Purkinje cell (primary cell): Measurements from ENCODE around the gene C1QTNF7. TPM values are rescaled to one million over a fixed set of nuclear protein-coding genes. Genes with fewer than 3 reads are reported as not detected.

ENCODE experiments used
- polyA plus RNA-seq: library from polyadenylated mRNA; unstranded; fragments of >200 nt; fragmentation: Nextera tagmentation; gene quantifications from 2 replicates; pipeline ENCODE4 v1.2.1, GENCODE V29; 2014

C1QTNF7 gene, protein sequence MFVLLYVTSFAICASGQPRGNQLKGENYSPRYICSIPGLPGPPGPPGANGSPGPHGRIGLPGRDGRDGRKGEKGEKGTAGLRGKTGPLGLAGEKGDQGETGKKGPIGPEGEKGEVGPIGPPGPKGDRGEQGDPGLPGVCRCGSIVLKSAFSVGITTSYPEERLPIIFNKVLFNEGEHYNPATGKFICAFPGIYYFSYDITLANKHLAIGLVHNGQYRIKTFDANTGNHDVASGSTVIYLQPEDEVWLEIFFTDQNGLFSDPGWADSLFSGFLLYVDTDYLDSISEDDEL
- polyA plus RNA-seq, result 0.07 TPM in 1 of 2 replicates, not detected in the other

DNA sequence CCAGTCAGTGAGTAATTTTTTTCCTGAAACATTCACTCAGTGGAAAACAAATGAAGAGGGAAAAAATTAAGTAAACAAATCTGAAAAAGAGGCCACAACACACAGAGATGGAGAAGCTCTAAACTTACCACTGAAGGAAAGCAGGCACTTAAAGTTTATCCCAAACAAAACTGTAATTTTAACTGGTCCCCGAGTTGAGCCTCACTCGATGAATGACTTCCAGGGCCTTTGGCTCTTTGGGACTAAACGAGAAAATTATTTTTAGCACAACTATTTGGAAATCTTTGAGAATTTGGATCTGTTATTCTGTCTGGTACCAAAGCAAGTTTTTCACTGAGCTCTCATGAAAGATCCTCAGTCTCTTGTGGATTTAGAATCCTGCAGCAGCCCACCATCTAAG lies at the start of gene C1QTNF7:
Gene C1QTNF7 (plus strand): TSS at position 333 of the 400 bp plus-strand sequence. CDS start 7,711 bp downstream, outside the sequence.

DNA sequence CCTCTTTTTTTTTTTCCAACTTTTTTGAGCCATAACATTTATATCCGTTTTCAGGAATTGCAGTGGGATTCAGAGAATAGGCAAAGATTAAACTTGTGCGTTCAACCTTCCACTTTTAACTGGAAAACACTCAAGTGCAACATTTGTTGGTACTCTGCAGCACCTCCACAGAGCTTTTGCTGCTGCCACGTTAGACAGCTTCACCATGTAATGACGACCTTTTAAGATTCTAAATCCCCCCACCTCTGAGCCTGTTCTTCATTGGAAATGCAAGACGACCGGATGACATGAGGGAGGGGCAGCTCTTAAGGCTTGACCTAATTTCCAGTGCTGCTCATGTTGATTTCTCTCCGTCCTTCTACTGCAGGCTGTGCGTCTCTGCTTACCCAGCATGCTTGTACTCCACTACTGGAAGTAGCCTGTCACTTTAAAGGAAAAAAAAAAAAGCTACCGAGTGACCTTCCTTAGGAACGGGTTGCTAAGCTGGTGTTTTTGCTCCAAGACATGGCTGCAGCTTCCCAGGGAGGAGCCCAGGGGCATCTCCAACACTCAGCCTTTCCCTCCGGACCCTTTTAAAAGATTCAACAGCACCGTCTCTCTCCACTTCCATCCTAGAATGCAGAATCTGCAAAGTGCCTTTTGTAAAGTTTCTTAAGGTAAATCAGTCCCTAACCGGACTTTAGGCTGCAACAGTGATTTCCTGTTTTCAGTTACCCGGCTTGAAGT lies 41.7 kb downstream of the C1QTNF7 start, which contains the start of gene CC2D2A:
Gene CC2D2A (plus strand): TSS at position 481 of the 726 bp plus-strand sequence. CDS start 6,051 bp downstream, outside the sequence.

Other genes starting within 250 kb of the C1QTNF7 start
- 13.7 and 15.6 TPM in 2 replicates for gene CC2D2A, start 41.8 kb downstream of the C1QTNF7 start, polyA plus RNA-seq
- 78.3 and 88.2 TPM in 2 replicates for gene FBXL5, start 227.3 kb downstream of the C1QTNF7 start, polyA plus RNA-seq